ENCODE measurements around the gene IL16. TPM values are rescaled to one million over a fixed set of nuclear protein-coding genes. Genes with fewer than 3 reads are reported as not detected.

Gene IL16
- total and polyA plus RNA-seq, 4 donors, result 1.9 to 6.9 (median 4.4) TPM

DNA sequence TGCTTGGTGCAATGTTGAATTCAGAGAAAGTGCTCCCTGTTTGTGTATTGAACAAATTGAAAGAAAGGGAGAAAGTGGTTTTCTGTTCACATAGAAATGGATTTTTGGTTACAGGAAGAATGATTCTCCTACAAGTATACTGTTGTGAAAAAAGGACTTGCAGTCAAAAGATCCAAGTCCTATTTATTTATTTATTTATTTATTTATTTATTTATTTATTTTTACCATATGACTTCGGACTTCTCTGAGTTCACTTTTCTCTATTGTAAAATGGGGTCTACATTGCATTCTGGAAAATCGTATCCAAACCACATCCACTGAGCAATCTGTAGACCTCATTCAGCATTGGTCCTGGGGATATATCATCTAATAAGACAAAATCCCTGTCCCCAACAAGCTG is 81.2 kb downstream of the IL16 start:
- Histone ChIP-seq H3K36me3 (ENCODE audit: control insufficient read depth in 4 of 4, insufficient read depth in 3 of 4, low read depth in 1 of 4, low read length in 3 of 4) (no peaks in the 10 kb centered on the region), H3K9me3 (ENCODE audit: control insufficient read depth in 4 of 4, low read length in 3 of 4) (no peaks in the 10 kb centered on the region), H3K9ac (ENCODE audit: low read depth in 1 of 2, low read length in 2 of 2) (no peak overlapping the region), H3K27ac (ENCODE audit: low read depth in 1 of 2, low read length in 2 of 2) (no peak overlapping the region), H3K27me3 (ENCODE audit: control insufficient read depth in 4 of 4, insufficient read depth in 4 of 4, low read length in 3 of 4) (no peaks in the 10 kb centered on the region), H3K4me3 (ENCODE audit: low read depth in 1 of 3, low read length in 3 of 3) (no peak overlapping the region), H3K4me1 (ENCODE audit: control insufficient read depth in 4 of 4, insufficient read depth in 4 of 4, low read length in 3 of 4) (peaks cover 14 to 56% (median 47%) of the 10 kb centered on the region in 4 donors)
- no peak for DNase-seq (ENCODE audit: low spot score)
- TF ChIP-seq NR2F2 (IDR thresholded peaks at IDR 0.05) (no peak), REST (IDR thresholded peaks at IDR 0.05) (no peak), GABPA (IDR thresholded peaks at IDR 0.05 in 1 of 2, conservative IDR thresholded peaks at IDR 0.05 in 1 of 2) (no peak), SP1 (IDR thresholded peaks at IDR 0.05) (no peak), JUND (IDR thresholded peaks at IDR 0.05) (no peak), HNF4G (IDR thresholded peaks at IDR 0.05) (no peak), EGR1 (IDR thresholded peaks at IDR 0.05; ENCODE audit: low read depth in 2 of 2) (no peak), FOXA1 (IDR thresholded peaks at IDR 0.05) (no peak), FOXA2 (IDR thresholded peaks at IDR 0.05) (no peak), HNF4A (conservative IDR thresholded peaks at IDR 0.05) (no peak), RXRA (IDR thresholded peaks at IDR 0.05) (no peak), YY1 (IDR thresholded peaks at IDR 0.05) (no peak)
- TF ChIP-seq, protein P1, sequence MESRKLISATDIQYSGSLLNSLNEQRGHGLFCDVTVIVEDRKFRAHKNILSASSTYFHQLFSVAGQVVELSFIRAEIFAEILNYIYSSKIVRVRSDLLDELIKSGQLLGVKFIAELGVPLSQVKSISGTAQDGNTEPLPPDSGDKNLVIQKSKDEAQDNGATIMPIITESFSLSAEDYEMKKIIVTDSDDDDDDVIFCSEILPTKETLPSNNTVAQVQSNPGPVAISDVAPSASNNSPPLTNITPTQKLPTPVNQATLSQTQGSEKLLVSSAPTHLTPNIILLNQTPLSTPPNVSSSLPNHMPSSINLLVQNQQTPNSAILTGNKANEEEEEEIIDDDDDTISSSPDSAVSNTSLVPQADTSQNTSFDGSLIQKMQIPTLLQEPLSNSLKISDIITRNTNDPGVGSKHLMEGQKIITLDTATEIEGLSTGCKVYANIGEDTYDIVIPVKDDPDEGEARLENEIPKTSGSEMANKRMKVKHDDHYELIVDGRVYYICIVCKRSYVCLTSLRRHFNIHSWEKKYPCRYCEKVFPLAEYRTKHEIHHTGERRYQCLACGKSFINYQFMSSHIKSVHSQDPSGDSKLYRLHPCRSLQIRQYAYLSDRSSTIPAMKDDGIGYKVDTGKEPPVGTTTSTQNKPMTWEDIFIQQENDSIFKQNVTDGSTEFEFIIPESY (IDR thresholded peaks at IDR 0.05), result no peak
- TF ChIP-seq, protein P2, sequence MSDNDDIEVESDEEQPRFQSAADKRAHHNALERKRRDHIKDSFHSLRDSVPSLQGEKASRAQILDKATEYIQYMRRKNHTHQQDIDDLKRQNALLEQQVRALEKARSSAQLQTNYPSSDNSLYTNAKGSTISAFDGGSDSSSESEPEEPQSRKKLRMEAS (IDR thresholded peaks at IDR 0.05), result no peak
- TF ChIP-seq, protein P3, sequence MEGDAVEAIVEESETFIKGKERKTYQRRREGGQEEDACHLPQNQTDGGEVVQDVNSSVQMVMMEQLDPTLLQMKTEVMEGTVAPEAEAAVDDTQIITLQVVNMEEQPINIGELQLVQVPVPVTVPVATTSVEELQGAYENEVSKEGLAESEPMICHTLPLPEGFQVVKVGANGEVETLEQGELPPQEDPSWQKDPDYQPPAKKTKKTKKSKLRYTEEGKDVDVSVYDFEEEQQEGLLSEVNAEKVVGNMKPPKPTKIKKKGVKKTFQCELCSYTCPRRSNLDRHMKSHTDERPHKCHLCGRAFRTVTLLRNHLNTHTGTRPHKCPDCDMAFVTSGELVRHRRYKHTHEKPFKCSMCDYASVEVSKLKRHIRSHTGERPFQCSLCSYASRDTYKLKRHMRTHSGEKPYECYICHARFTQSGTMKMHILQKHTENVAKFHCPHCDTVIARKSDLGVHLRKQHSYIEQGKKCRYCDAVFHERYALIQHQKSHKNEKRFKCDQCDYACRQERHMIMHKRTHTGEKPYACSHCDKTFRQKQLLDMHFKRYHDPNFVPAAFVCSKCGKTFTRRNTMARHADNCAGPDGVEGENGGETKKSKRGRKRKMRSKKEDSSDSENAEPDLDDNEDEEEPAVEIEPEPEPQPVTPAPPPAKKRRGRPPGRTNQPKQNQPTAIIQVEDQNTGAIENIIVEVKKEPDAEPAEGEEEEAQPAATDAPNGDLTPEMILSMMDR (IDR thresholded peaks at IDR 0.05; ENCODE audit: low read depth, low read length, missing input control), result no peak
- WGBS, result 99% methylated on average over 2 of the region's 2 CpGs

GRCh38 chr15:81278306-81279029 is 81.8 kb downstream of the IL16 start:
- H3K36me3 ChIP-seq (ENCODE audit: control insufficient read depth in 4 of 4, insufficient read depth in 3 of 4, low read depth in 1 of 4, low read length in 3 of 4), result no peaks in the 10 kb centered on the region
- H3K27ac ChIP-seq (ENCODE audit: low read depth in 1 of 2, low read length in 2 of 2), result no peak overlapping the region

More at GRCh38 chr15:81278306-81279029, 81.8 kb downstream of the IL16 start:
- H3K4me3 ChIP-seq (ENCODE audit: low read depth in 1 of 3, low read length in 3 of 3), result no peak overlapping the region
- H3K27me3 ChIP-seq (ENCODE audit: control insufficient read depth in 4 of 4, insufficient read depth in 4 of 4, low read length in 3 of 4), result no peaks in the 10 kb centered on the region
- peaks cover 10 to 50% (median 41%) of the 10 kb centered on the region in 4 donors for H3K4me1 ChIP-seq (ENCODE audit: control insufficient read depth in 4 of 4, insufficient read depth in 4 of 4, low read length in 3 of 4)
- TF ChIP-seq HNF4G (IDR thresholded peaks at IDR 0.05) (no peak), RXRA (IDR thresholded peaks at IDR 0.05) (peak; percentile 61 to 82), YY1 (IDR thresholded peaks at IDR 0.05) (peak; percentile 77), SP1 (IDR thresholded peaks at IDR 0.05) (peak; percentile 29), HNF4A (conservative IDR thresholded peaks at IDR 0.05) (peak; percentile 67 to 78), JUND (IDR thresholded peaks at IDR 0.05) (peak in 1 of 2 donors; percentile 73), ATF3 (IDR thresholded peaks at IDR 0.05) (peak; percentile 75), GABPA (IDR thresholded peaks at IDR 0.05 in 1 of 2, conservative IDR thresholded peaks at IDR 0.05 in 1 of 2) (no peak), TAF1 (conservative IDR thresholded peaks at IDR 0.05) (no peak), RAD21 (IDR thresholded peaks at IDR 0.05) (peak; percentile 33 to 43)
- TF ChIP-seq, protein P2 (IDR thresholded peaks at IDR 0.05), result peak; percentile 44
- TF ChIP-seq, protein P1 (IDR thresholded peaks at IDR 0.05), result peak; percentile 61
- DNase-seq (ENCODE audit: low spot score), result no peak
- no peaks in the 10 kb centered on the region for H3K9me3 ChIP-seq (ENCODE audit: control insufficient read depth in 4 of 4, low read length in 3 of 4)
- no peak overlapping the region for H3K9ac ChIP-seq (ENCODE audit: low read depth in 1 of 2, low read length in 2 of 2)
- 64% methylated on average over 6 of the region's 6 CpGs for WGBS

All from liver (tissue), 9 donors.